ENCODE results near the gene SLC38A3.

The SLC38A3 gene

DNA sequence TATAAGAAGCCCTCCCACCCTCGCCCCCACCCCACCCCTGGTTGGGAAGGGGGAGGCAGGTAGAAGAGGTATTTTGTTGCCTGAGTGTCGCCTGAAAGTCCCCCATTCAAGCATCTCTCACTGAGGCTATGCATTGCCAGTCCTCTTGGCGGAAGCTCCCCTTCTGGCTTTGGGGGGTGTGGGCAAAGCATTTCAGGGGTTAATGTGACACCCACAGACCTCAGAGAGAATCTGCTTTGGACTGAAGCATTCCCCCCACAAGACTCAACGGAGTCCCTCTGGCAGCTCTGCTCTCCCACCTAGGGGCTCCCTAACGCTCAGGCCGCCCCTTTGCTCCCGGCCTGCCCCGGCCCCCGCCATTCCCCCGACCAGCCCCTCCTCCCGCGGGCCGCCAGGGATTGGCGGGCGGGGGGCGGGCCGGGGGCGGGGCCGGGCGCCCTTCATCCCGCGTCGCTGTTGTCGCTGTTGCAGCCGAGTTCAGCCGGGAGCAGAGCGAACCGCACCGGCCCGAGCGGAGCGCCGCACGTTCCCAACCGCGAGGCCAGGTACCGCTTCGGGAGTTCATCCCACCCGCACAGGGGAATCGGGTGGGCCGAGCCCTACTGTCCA, at the start of gene SLC38A3:
SLC38A3 (plus strand) TSS at position 468 of the 609 bp plus-strand sequence. CDS start 8,929 bp downstream, outside the sequence.
- in situ Hi-C loops (cut with MboI; ENCODE audit: low sequenced_read_pairs), result no loop called here

DNA sequence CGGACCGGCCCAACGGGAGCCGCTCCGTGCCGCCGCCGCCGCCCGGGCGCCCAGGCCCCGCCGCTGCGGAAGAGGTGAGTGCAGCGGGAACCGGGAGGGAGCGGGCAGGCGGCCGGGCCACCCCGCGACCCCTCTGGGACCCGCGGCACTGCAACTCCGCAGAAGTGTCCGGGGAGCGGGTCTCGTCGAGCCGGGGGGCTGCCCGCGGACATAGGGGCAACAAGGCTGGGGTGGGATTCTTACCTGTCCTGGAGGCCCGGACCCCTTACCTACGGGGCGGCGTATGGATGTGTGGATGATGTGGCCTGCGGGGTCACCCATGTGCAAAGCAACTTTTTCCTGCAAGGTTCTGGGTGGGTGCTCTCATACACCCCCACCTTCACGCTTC, 49.6 kb upstream of the SLC38A3 start:
- in situ Hi-C loops (cut with MboI; ENCODE audit: low sequenced_read_pairs), result no loop called here

DNA sequence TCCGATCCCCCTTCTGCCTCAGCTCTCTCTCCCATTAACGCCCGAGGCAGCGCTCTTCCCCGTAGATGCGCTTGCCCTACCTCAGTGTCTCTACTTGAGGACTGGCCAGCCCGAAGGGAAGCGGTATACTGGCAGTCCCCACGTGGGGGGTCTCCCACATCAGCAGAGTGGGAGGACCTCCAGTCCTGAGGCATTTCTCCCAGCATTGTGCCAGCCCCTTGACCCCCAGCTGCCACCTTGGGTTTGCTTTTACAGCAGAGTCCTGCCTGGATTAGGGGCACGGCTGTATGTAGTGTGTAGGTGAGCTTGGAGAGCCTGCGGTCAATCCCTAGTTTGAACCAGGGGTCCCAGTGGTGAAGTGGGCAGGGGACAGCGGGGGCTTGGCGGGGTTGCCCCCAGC, 49.2 kb upstream of the SLC38A3 start:
- in situ Hi-C loops (cut with MboI; ENCODE audit: low sequenced_read_pairs), result no loop called here

DNA sequence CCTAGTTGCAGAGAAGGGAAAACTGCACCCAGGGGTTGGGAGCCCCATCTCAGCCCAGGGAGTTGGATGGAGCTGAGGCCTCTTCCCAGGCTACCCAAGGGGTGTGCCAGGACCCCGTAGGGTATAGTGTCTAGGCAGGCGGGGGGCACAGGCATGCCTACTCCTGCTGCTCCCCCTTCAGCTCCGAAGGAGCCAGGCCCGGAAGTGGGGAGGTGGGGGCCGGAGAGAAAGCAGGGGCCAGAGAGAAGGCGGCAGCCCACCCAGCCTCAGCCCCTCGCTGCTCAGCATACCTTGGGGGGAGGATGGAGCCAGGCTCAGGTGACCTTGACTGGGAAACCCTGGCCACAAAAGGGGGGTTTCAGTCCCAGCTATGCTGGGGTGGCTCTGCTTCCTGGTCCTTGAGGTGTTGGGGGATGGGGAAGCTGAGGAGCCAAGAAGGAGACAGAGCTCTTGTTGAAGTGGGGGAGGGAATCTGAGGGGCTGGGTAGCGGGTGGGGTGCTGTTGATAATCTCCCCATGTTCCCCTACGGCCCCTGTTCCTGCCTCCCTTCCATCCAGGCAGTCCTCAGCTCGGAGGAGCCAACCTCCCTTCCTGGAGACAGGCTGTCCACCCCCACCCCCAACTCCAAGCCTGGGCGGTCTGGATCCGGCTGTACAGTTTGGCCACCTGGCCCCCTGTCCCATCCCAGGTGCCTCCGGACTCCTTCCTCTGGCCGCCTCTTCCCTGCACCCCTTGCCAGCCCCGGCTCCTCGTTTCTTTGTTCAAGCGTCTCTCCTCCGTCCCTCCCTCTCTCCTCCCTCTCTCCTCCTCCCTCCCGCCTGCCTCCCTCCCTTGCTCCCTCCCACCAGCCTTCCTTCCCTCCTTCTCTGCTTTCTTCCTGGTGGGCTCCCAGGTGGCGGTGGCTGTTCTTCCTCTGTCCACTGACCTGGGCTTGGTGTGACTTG, 48.2 kb upstream of the SLC38A3 start:
- in situ Hi-C loops (cut with MboI; ENCODE audit: low sequenced_read_pairs), result no loop called here

DNA sequence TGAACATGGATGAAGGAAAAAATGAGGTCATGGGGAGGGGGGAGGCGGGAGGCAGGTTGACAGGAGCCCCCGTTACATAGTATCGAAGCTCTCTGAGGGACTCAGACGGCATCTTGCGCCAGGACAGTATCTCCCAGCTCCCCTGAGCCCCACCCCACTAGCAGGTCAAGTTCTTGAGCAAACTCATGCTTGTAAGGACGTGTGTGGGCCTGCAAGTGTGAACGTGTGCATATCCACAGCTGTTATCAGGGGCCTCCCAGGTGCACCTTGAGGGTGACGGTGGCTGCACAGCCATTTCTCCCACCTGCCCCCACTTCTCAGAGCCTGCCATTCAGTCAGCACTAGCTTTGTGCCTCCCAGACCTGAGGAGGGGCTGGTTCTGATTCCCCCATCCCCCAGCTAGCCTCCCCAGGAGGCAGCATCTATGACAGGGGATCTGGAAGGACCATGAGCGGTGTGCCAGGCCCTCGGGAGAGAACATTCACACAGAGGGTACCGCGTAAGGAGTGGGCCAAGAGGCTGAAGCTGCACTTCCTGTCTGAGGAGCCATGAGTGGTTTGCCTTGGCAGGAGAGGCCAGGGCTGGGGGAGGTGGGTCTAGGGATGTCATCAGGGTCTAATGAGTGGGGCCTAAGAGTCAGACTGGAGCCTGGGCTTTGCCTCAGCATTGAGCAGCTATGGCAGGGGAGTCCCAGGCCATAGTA, 47.1 kb upstream of the SLC38A3 start:
- in situ Hi-C loops (cut with MboI; ENCODE audit: low sequenced_read_pairs), result no loop called here

DNA sequence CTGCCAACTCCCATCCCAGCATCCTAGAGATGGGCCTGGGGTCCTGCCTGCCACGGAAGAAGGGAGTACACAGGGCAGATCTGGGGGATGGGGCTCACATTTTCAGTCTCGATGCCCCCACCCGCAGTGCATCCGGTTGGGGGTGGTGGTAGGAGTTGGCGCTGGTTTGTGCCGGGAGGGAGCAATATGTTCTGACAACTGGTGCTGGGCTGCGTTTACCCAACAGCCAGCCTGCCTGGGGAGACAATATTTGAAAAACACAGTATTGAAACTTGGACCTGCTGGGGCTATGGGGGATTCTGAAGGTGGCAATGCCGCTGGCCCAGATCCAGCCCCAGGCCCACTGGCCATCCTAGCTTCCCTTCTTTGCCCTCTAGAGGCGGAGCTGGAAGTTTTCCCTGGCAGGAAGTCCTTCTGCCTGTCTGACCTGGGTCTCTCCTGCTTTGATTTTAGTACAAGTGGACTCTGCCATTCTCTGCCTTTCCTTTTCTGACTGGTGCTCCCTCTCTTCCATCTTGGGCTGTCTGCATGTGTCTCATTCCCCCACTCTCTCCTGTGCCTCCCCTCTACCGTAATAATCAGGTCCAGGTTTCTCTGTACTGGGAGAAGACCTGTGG, 46.4 kb upstream of the SLC38A3 start:
- in situ Hi-C loops (cut with MboI; ENCODE audit: low sequenced_read_pairs), result no loop called here

DNA sequence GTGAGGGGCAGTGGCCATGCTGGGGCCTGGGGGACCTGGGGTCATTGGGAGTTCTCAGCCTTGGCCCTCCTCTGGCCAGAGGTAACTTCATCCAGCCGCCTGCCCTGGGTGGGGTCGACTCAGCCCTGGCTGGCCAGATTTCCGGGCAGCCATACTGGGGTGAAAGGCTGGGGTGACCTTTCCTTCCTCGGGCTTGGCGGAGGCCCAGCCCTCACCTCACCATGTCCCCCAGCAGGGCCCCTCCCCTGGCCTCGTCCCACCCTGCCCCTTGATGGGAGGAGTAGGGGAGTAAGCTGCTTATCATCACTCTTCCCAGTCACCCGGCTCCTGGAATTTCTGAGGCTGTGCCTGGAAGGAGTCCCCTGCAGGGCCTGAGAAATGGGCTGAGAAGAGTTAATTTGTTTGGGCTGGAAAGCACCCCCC, 44.5 kb upstream of the SLC38A3 start:
- in situ Hi-C loops (cut with MboI; ENCODE audit: low sequenced_read_pairs), result no loop called here

DNA sequence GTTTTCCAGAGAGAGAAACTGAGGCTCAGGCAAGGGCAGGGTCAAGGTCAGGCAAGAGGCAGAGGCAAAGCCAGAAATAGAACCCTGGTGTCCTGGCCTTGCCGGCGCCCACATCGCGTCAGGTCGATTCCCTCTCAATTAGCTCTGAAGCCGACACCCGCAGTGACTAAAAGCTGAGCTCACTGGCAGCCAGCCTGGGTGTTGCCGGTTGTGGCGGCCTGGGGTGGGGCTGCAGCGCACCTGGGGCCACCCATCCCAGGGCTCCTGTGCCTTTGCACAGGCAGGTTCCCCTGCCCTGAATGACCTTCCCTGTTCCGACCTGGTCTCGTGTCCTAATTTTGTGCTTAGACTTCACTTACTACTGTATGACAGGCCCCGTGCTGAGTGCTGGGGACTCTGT, 43.8 kb upstream of the SLC38A3 start:
- in situ Hi-C loops (cut with MboI; ENCODE audit: low sequenced_read_pairs), result no loop called here

DNA sequence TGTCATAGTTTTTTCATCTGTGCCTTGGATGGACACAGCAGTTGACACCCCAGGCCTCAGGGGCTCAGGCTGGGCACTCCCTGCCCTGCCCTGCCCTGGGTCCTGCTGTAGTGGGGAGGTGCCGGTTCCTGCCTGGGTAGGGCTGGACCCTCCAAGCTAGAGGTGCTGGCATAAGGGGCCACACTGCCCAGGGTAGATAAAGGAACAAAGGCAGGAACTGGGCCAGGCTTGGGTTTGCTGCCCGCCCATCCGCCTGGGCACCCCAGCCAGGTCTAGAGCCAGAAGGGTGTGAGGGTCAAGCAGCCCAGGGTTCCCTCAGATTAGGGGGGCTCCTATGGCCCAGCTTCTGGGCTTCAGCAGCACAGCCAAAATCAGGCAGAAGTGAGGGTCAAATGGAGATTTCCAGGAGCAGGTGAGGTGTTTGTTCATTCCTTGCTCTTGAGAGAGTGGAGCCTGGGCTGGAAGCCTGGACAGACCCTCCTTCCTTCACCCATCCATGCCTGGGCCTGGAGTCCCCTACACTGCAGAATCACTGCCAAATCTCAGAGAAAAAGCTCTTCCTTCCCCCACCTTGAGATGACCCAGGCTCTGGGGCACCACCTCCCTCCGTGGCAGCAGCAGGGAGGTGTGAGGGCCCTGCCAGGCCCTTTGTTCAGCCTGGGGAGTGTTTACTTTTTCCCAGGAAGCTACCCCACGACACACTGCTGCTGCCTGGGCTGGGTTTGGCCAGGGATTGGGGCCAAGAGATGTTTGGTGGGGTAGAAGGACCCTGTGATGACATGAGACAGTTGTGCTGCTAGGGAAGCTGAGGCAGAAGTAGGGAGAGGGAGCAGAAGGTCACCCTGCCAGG, 42.8 kb upstream of the SLC38A3 start:
- in situ Hi-C loops (cut with MboI; ENCODE audit: low sequenced_read_pairs), result no loop called here

DNA sequence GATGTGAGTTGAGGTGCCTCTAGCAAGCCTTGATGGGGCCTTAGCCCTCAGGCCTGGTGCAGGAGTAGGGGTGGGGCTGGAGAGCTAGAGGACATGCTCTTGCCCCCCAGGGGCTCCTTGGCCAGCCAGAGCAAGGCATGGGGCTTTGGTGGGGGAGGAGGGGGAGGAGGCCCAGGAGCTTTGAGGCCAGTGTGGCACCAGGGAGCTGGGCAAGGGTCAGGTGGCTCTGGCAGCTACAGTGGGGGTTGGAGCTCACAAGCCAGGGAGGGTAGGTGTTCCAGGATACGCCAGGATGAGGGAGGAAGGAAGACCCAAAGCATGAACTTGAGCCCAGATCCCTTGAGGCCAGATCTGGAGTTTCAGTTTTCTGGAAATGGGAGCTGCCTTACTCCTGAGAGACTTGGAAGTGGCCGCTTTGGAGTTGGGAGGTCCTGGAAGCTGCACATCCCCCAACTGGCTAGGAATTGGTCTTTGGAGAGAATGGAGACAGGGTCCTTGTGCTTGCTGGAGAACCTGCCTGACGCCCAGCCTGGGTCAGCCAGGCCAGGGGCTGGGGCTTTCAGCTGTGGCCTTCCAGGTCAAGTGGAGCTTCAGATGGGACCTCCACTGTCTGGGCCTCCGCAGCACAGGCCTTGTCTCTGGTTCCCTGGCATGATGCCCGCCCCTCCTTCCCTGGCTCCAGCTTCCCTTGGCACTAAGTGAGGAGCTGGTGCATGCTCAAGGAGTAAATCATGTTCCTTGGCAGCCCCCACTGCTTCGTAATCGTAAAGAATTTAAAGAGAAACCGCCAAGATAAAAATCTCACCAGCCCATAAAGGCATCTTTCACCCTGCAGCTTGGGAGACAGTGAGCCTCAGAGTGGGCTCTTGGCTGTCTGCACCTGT, 41.3 kb upstream of the SLC38A3 start:
- in situ Hi-C loops (cut with MboI; ENCODE audit: low sequenced_read_pairs), result no loop called here

DNA sequence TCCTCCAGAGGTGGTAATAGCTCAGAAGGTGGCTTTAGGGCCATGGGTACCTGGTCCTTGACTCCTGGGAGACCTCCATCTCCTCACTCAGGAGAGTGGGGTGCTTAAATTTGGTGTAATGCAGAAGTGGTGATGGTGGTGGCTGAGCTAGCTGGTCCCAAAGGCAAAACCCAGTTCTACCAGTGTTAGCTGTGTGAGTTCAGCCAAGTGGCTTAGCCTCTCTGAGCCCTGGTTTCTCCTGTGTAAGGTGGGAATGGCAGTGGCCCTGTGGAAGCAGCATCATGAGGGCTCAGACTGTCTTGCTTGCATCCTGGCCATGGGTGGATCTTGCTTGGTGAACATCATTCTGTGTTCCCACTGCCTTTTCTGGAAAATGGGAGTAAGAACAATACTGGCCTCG, 40.6 kb upstream of the SLC38A3 start:
- in situ Hi-C loops (cut with MboI; ENCODE audit: low sequenced_read_pairs), result no loop called here

DNA sequence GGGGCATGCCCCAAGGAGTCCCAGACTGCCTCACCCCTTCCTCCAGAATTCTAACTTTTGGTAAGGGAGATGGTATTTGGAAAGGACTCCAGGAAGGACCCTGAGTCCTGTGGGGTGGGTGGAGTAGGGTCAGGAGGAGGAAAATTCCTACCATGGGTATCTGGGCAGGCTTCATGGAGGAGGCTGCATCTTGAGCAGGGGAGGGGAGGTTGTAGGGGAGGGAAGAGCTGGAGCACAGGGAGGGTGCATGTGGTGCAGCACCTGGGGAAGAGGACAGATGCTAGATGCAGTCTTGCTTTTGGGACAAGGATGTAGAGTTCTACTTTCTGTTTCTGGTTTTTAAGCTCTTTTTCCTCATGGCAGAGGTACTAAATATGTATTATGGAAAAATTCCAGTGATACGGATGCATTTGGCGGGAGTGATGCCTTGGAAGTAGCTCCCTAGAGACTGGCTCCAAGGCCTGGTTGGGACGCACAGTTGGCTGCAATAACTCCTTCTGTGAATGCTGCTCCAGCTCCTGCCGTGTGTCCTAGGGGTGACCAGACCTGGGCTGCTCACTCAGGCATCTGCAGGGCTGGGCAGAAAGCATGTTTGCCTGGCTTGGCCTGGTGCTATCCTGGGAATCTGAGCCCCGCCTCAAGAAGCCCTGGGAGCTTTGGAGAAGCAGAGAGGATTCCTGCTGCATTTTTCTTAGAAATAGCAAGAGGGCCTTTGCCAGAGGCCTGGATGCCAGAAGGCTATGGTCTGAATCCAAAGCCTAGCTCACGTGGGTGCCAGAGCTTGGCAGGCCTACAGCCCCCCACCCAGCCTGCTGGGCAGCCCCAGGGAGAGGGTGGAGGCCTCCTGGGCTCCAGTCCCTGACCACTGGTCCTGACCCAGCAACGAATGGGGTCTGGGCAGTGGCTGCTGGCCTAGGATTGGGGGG, 39.8 kb upstream of the SLC38A3 start:
- in situ Hi-C loops (cut with MboI; ENCODE audit: low sequenced_read_pairs), result no loop called here

DNA sequence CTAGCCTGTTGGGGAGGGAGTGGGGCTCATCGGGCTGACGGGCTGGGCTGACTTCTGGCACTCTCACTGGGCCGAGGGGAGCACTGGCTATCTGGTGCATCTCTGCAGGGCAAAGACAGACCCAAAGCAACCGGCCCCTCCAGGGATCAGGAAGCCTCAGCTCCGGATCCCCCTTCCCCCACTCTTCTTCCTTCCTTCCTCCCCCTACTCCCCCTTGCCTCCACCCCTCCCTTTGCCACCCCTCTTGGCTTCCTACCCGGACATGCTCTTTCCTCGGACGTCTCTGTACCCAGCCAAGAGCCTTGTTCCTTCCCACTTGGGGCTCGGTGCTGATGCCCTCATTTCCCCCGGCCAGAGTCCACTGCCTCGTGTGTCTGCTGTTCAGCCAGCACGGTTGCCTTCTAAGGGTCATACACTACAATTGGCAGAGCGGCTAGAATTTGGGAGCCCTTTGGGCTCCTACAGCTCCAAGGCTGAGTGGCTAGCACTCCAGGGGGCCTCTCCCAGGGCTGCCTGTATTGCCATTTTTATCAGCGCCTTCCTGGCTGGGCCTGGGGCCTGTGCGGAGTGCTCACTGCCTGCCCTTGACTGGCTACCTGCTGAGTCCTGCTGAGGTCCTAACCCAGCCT, 39.0 kb upstream of the SLC38A3 start:
- in situ Hi-C loops (cut with MboI; ENCODE audit: low sequenced_read_pairs), result no loop called here

DNA sequence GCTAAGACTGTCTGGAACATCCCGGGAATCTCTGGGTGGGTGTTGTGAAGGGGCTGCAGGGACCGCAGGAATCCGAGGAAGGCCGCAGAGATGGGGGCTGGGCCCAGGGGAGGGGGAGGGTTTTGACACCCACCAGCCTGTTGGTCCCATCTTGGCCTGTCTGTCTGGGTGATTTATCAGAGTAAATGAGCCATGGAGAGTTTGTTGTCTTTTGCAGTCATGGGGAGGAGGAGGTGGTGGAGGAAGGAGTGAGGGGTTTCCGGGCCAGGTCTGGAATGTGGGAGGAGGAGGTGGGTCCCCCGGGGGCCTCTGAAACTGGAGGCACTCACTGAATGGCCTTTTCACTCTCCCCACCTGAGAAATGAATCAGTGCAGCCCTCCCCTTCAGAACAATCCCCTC, 38.5 kb upstream of the SLC38A3 start:
- in situ Hi-C loops (cut with MboI; ENCODE audit: low sequenced_read_pairs), result no loop called here

DNA sequence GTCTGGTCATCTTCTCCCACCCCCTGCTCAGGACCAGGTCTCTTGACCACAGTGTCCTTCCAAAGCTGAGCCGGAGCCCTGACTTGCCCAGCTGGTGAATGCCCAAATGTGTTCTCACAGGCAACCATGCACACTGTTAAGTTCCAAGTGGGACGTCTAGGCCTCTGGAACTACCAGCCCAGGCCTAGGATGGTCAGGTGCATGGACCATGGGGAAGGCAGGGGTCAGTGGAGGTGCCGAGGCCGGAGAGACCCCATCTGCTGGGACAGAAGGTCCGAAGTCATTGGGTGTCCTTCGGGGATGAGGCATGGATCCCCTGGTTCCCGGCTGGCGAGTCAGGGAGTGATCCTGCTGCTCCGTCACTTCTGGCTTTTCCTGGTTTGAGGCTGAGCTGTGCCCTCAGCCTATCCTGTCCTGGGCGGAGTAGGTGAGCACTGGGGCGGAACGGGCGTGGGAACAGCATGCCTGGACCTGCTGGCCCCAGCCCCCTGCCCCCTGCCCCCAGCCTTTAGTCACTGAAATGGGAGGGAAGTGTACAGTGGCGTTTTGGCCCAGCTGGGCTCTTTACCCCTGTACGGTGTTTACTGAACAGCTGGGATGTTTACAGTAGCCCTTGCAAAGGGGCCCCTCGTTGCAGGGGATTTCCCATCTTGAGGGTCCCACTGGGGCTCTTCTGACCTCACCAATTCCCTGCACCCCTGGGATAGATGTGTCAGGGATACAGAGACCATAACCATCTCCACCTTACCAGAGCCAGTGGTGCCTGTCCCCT, 37.8 kb upstream of the SLC38A3 start:
- in situ Hi-C loops (cut with MboI; ENCODE audit: low sequenced_read_pairs), result no loop called here

DNA sequence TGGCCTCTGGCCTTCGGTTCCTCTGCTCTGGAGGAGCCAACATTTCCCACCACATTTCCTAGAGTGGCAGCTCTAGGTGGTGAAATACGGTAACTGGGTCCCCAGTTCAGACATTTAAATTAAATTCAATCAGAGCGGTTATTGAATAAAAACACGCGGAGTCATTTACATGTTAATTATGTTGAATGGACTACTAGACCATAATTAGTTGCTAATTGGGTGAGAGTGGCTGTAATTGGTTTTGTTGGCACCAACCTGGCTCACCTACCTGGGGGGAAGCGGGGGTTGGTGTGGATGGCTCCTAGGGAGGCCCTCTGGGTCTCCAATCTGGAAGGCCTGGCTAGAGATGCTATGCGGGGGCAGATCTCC, 37.2 kb upstream of the SLC38A3 start:
- in situ Hi-C loops (cut with MboI; ENCODE audit: low sequenced_read_pairs), result no loop called here

DNA sequence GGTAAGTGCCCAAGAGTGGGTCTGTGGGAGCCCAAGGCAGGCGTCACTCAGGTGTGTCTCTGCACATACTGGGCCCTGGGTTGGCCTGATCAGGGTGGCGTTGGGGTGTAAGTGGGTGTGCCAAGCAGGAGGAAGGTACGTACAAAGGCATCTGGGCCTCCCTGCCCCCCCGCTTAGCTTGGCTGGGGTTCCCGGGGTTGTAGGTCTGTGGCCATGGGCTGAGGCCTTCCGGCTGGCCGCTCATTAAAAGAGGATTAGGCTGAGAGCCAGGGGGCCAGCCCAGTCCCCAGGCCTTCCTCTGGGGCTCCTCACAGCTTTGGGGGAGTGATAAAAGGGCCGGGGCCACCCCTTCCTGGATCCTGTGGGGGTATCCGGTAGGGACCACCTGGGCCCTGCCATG, 36.7 kb upstream of the SLC38A3 start:
- in situ Hi-C loops (cut with MboI; ENCODE audit: low sequenced_read_pairs), result no loop called here

Measured in HL-60/S4 (cell line).